Mesenchymal stem cell (in vitro differentiated cells and primary cell): ENCODE data around the gene MAPK1IP1L. TPM values are rescaled to one million over a fixed set of nuclear protein-coding genes. Genes with fewer than 3 reads are reported as not detected.

Source experiments
- DNase-seq: peaks from one replicate; pipeline ENCODE4 v3.0.0-alpha.2; 2013
- H2AFZ ChIP-seq: one replicate; pipeline ENCODE4 v1.6.1; 2013; ENCODE audit warnings: low read depth, mild to moderate bottlenecking, control low read depth, inconsistent platforms, low read length, moderate library complexity
- H2AK5ac ChIP-seq: 2 replicates; pipeline ENCODE4 v1.6.1; 2013; ENCODE audit warnings: low read length, moderate library complexity, mild to moderate bottlenecking, inconsistent platforms; ENCODE audit not compliant: severe bottlenecking
- H2BK120ac ChIP-seq: one replicate; pipeline ENCODE4 v1.6.1; 2013; ENCODE audit warnings: low read depth, mild to moderate bottlenecking, inconsistent platforms, low read length, moderate library complexity
- H2BK12ac ChIP-seq, 2 experiments: one replicate each; pipeline ENCODE4 v1.6.1; 2013; ENCODE audit warnings: inconsistent platforms in 2 of 2, low read length in 2 of 2, mild to moderate bottlenecking in 2 of 2, moderate library complexity in 2 of 2, control low read depth in 1 of 2
- H2BK15ac ChIP-seq: one replicate; pipeline ENCODE4 v1.6.1; 2013; ENCODE audit warnings: mild to moderate bottlenecking, low read depth, inconsistent platforms; ENCODE audit not compliant: poor library complexity, severe bottlenecking
- H2BK5ac ChIP-seq: 2 replicates; pipeline ENCODE4 v1.6.1; 2013; ENCODE audit warnings: low read depth, mild to moderate bottlenecking, low read length, control low read depth, inconsistent platforms; ENCODE audit not compliant: poor library complexity, severe bottlenecking
- H3K14ac ChIP-seq, 2 experiments: one replicate each; pipeline ENCODE4 v1.6.1; 2013; ENCODE audit warnings: inconsistent platforms in 2 of 2, low read length in 2 of 2, control low read depth in 1 of 2, mild to moderate bottlenecking in 1 of 2, moderate library complexity in 1 of 2
- H3K18ac ChIP-seq, 2 experiments: one replicate each; pipeline ENCODE4 v1.6.1; 2013; ENCODE audit warnings: inconsistent platforms in 2 of 2, low read length in 2 of 2, control low read depth in 1 of 2, low read depth in 1 of 2, mild to moderate bottlenecking in 1 of 2
- H3K23ac ChIP-seq, 2 experiments: one replicate each; pipeline ENCODE4 v1.6.1; 2013; ENCODE audit warnings: inconsistent platforms in 2 of 2, low read length in 2 of 2, mild to moderate bottlenecking in 2 of 2, moderate library complexity in 2 of 2, control low read depth in 1 of 2
- H3K27ac ChIP-seq: 2 replicates; pipeline ENCODE4 v1.5.1; 2013; ENCODE audit warnings: mild to moderate bottlenecking, moderate library complexity, low read length, control low read depth, inconsistent platforms; ENCODE audit not compliant: poor library complexity, severe bottlenecking
- H3K27me3 ChIP-seq, 2 experiments: 2 replicates each; pipeline versions ENCODE4 v1.6.1 to v1.7.0; 2013; ENCODE audit warnings: low read length in 2 of 2, mild to moderate bottlenecking in 2 of 2, moderate library complexity in 2 of 2, control low read depth in 1 of 2, inconsistent platforms in 1 of 2; ENCODE audit not compliant: control insufficient read depth in 1 of 2, insufficient read depth in 1 of 2
- H3K36me3 ChIP-seq, 2 experiments: 2 replicates each; pipeline versions ENCODE4 v1.6.1 to v1.7.0; 2013; ENCODE audit warnings: low read length in 2 of 2, control low read depth in 1 of 2, inconsistent platforms in 1 of 2, low read depth in 1 of 2, mild to moderate bottlenecking in 1 of 2; ENCODE audit not compliant: insufficient read depth in 2 of 2, control insufficient read depth in 1 of 2
- H3K4ac ChIP-seq, 2 experiments: one replicate each; pipeline ENCODE4 v1.6.1; 2013; ENCODE audit warnings: inconsistent platforms in 2 of 2, low read length in 2 of 2, mild to moderate bottlenecking in 2 of 2, moderate library complexity in 2 of 2, control low read depth in 1 of 2, low read depth in 1 of 2
- H3K4me1 ChIP-seq: 2 replicates; pipeline ENCODE4 v1.6.1; 2013; ENCODE audit warnings: low read depth, low read length, control low read depth; ENCODE audit not compliant: control insufficient read depth, insufficient read depth
- H3K4me2 ChIP-seq: 2 replicates; pipeline ENCODE4 v1.6.1; 2013; ENCODE audit warnings: low read length, mild to moderate bottlenecking, inconsistent platforms; ENCODE audit not compliant: poor library complexity, severe bottlenecking
- H3K4me3 ChIP-seq, 2 experiments: 2 replicates each; pipeline versions ENCODE4 v1.5.1 to v1.7.0; 2013; ENCODE audit warnings: low read length in 2 of 2, mild to moderate bottlenecking in 2 of 2, control low read depth in 1 of 2, low read depth in 1 of 2; ENCODE audit not compliant: insufficient read depth in 1 of 2
- H3K79me1 ChIP-seq: replicated peaks from 2 replicates; pipeline ENCODE4 v1.6.1; 2013; ENCODE audit warnings: mild to moderate bottlenecking, control low read depth, low read length, inconsistent platforms; ENCODE audit not compliant: poor library complexity, severe bottlenecking
- H3K9ac ChIP-seq: 2 replicates; pipeline ENCODE4 v1.7.0; 2013; ENCODE audit warnings: mild to moderate bottlenecking, low read length, moderate library complexity
- H3K9me3 ChIP-seq: 2 replicates; pipeline ENCODE4 v1.7.0; 2013; ENCODE audit warnings: mild to moderate bottlenecking, low read length; ENCODE audit not compliant: control insufficient read depth
- H4K8ac ChIP-seq: one replicate; pipeline ENCODE4 v1.6.1; 2013; ENCODE audit warnings: inconsistent platforms, mild to moderate bottlenecking, low read length, moderate library complexity
- H4K91ac ChIP-seq: one replicate; pipeline ENCODE4 v1.6.1; 2013; ENCODE audit warnings: mild to moderate bottlenecking, low read length, inconsistent platforms
- WGBS: methylation state at CpG from one replicate; pipeline ENCODE4 v1.1.7; 2013; ENCODE audit warnings: mixed read lengths; 5-methylcytosine and 5-hydroxymethylcytosine counted together
- polyA plus RNA-seq, 2 experiments: library from polyadenylated mRNA; stranded (reverse); fragments of 200-250 nt; gene quantifications; one replicate each; pipeline ENCODE4 v1.2.3, GENCODE V29; 2013

Gene MAPK1IP1L
- 123 TPM for polyA plus RNA-seq (2013, experiment 1 of 2)
- polyA plus RNA-seq (2013, experiment 2 of 2) = 118 TPM

DNA sequence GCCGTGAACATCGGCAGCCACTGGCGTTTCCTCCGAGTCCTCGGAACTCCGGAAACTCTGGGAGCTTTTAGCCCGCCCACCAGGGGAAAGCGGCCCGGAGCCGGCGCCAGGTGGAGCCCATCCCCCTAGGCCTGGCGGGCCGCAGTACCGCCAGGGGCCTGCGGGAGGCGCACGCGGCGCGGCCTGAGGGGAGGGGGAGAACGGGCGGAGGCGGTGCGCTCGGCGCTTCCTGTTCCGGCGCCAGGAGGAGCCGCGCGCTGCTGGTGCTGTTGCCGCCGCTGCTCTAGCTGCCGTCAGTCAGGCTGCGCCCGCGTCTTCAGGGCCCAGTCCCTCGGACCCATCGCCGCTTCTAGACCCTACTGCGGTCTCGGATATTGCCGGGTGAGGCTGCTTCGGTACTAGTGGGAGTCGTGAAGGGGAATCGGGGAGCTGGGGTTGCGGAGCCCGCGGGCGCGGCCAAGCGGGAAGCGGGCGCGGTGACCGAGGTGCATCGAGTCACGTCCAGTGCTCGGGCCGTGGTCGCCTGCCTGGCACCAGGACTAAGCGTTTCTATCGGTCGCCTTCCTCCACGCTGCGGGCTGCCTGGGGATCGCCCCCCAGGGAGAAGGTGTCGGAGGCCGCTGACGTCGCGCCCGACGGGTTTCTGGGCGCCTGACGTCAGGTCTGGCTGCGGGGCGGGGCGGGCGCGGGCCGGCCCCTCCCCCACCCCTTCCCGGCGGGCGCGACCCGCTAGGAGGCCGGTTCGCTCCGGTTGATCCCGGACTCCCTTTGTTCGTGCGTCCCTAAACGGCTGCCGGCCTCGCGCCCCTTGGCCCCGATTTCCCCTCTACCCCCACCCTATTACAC, at the start of gene MAPK1IP1L:
Gene MAPK1IP1L (plus strand): TSS at position 225 of the 846 bp plus-strand sequence. CDS start 10,037 bp downstream, outside the sequence.
- H3K23ac ChIP-seq = peak within 1 kb of the TSS in 1 of 2 experiments; percentile 72
- peak within 1 kb of the TSS; percentile 78 for H3K4me2 ChIP-seq
- peak within 1 kb of the TSS; percentile 89 to 90 for H2BK12ac ChIP-seq
- peak within 1 kb of the TSS; percentile 99 for H2BK5ac ChIP-seq
- WGBS = under 1% methylated on average over 70 of the region's 98 CpGs
- no peaks in the 10 kb centered on the region for H3K27me3 ChIP-seq
- H3K14ac ChIP-seq = peak within 1 kb of the TSS; percentile 99 to 100
- H2BK15ac ChIP-seq = peak within 1 kb of the TSS; percentile 98
- peak within 1 kb of the TSS; percentile 100 for H4K91ac ChIP-seq
- H3K18ac ChIP-seq = peak within 1 kb of the TSS; percentile 100
- no peaks in the 10 kb centered on the region for H3K9me3 ChIP-seq
- H3K79me1 ChIP-seq = peaks cover 1% of the 10 kb centered on the region
- H2AK5ac ChIP-seq = peak within 1 kb of the TSS; percentile 98
- H2BK120ac ChIP-seq = peak within 1 kb of the TSS; percentile 92
- H4K8ac ChIP-seq = peak within 1 kb of the TSS; percentile 98
- peaks cover 3% of the 10 kb centered on the region for H3K4me1 ChIP-seq
- peak; percentile 93 for DNase-seq
- H3K4me3 ChIP-seq = peak within 1 kb of the TSS; percentile 91 to 100
- H3K27ac ChIP-seq = peak within 1 kb of the TSS; percentile 100
- peak within 1 kb of the TSS; percentile 99 to 100 for H3K4ac ChIP-seq
- peaks cover 0 to 24% of the 10 kb centered on the region in 2 experiments for H3K36me3 ChIP-seq
- peak within 1 kb of the TSS; percentile 100 for H3K9ac ChIP-seq
- H2AFZ ChIP-seq = peak within 1 kb of the TSS; percentile 99

GRCh38 chr14:55005071-55005470, 46.4 kb upstream of the MAPK1IP1L start:
- Histone ChIP-seq H3K18ac (no peak overlapping the region), H2BK5ac (no peak overlapping the region), H3K23ac (no peak overlapping the region), H3K9ac (no peak overlapping the region), H2BK15ac (no peak overlapping the region), H4K8ac (no peak overlapping the region), H3K14ac (no peak overlapping the region), H3K9me3 (no peaks in the 10 kb centered on the region), H2BK120ac (no peak overlapping the region), H3K4me3 (no peak overlapping the region), H3K4me2 (no peak overlapping the region), H3K79me1 (no peaks in the 10 kb centered on the region), H3K4me1 (no peaks in the 10 kb centered on the region), H4K91ac (no peak overlapping the region), H2BK12ac (no peak overlapping the region), H3K36me3 (peaks cover 3 to 26% of the 10 kb centered on the region in 2 experiments), H2AK5ac (no peak overlapping the region), H2AFZ (no peak overlapping the region), H3K27ac (no peak overlapping the region), H3K4ac (no peak overlapping the region), H3K27me3 (no peaks in the 10 kb centered on the region)
- peak; percentile 8 for DNase-seq
- 88% methylated on average over 4 of the region's 4 CpGs for WGBS

DNA sequence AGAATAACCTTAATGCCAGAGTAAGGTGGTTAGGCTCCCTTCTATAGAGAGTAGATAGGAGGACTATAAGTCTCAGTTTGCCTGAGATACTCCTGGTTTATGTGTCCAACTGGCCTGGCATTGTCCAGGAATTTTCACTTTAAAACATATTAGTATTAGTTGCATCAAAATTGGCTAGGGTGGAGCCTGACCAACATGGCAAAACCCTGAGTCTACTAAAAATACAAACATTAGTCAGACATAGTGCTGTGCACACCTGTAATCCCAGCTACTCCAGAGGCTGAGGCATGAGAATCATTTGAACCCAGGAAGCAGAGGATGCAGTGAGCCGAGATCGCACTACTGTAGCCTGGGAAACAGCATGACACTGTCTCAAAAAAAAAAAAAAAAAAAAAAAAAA, 36.4 kb upstream of the MAPK1IP1L start:
- H3K4ac ChIP-seq = no peak overlapping the region
- no peak overlapping the region for H3K9ac ChIP-seq
- no peak overlapping the region for H3K18ac ChIP-seq
- no peak overlapping the region for H2BK120ac ChIP-seq
- no peak overlapping the region for H3K14ac ChIP-seq
- no peaks in the 10 kb centered on the region for H3K27me3 ChIP-seq
- H2BK5ac ChIP-seq = no peak overlapping the region
- no peak overlapping the region for H2AFZ ChIP-seq
- peaks cover 0 to 4% of the 10 kb centered on the region in 2 experiments for H3K36me3 ChIP-seq
- H3K9me3 ChIP-seq = no peaks in the 10 kb centered on the region
- H3K4me3 ChIP-seq = no peak overlapping the region
- H2BK15ac ChIP-seq = no peak overlapping the region
- H3K4me1 ChIP-seq = no peaks in the 10 kb centered on the region
- no peak overlapping the region for H3K27ac ChIP-seq
- 73% methylated on average over 2 of the region's 2 CpGs for WGBS
- H2BK12ac ChIP-seq = no peak overlapping the region
- no peak overlapping the region for H4K91ac ChIP-seq
- DNase-seq = no peak
- H3K79me1 ChIP-seq = peaks cover 17% of the 10 kb centered on the region
- no peak overlapping the region for H3K23ac ChIP-seq
- H3K4me2 ChIP-seq = no peak overlapping the region
- no peak overlapping the region for H2AK5ac ChIP-seq
- H4K8ac ChIP-seq = no peak overlapping the region

DNA sequence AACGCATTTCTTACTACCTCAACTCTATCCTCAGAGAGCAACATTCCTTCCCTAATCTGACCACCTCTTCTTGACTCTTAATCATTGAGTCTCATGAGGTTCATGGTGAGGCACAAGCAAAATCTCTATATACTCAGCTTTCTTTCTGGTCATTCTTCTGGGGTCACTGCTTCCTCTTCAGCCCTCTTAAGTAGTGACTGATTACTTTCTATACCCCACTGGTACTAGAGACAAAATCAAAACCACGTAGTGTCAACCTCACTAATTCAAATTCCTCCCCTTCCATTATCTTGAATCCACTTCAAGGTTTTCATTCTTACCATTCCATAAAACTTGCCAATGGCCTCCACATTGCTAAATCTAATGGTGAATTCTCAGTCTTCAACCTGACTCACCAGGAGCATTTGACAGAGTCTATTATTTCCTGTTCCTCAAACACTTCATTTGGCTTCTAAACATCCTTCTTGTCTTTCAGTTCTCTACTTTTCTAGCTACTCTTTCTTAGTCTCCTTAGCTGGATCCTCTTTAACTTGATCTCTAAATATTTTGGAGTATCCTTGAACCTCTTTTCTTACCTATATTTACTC, 31.4 kb upstream of the MAPK1IP1L start:
- H3K23ac ChIP-seq = no peak overlapping the region
- H3K27ac ChIP-seq = no peak overlapping the region
- no peak overlapping the region for H2BK120ac ChIP-seq
- H3K4me3 ChIP-seq = no peak overlapping the region
- H3K4me1 ChIP-seq = no peaks in the 10 kb centered on the region
- no peak overlapping the region for H3K18ac ChIP-seq
- no peak overlapping the region for H2AFZ ChIP-seq
- H2BK15ac ChIP-seq = no peak overlapping the region
- no peak overlapping the region for H3K14ac ChIP-seq
- H3K9me3 ChIP-seq = no peaks in the 10 kb centered on the region
- peaks cover 20% of the 10 kb centered on the region for H3K79me1 ChIP-seq
- H3K27me3 ChIP-seq = no peaks in the 10 kb centered on the region
- H2AK5ac ChIP-seq = no peak overlapping the region
- no peak overlapping the region for H2BK5ac ChIP-seq
- no peak overlapping the region for H2BK12ac ChIP-seq
- H4K91ac ChIP-seq = no peak overlapping the region
- no peak overlapping the region for H4K8ac ChIP-seq
- DNase-seq = peak; percentile 14
- H3K4ac ChIP-seq = no peak overlapping the region
- H3K9ac ChIP-seq = no peak overlapping the region
- H3K4me2 ChIP-seq = no peak overlapping the region
- 85% methylated on average over 2 of the region's 2 CpGs for WGBS
- peaks cover 3% of the 10 kb centered on the region in 2 experiments for H3K36me3 ChIP-seq
